HG03442 (cell line): ENCODE measurements around the gene MMD.
"Not testable (repeated sequence)": the region's sequence is repeated elsewhere in the genome, so short reads cannot be mapped to it uniquely, and the experiment has no call there.

Source experiments
- ATAC-seq: cut with Tn5 transposase; IDR thresholded peaks from one replicate; pipeline ENCODE4 v1.9.1; 2021; ENCODE audit warnings: mild to moderate bottlenecking, moderate library complexity; ENCODE audit not compliant: unreplicated experiment

MMD gene, protein sequence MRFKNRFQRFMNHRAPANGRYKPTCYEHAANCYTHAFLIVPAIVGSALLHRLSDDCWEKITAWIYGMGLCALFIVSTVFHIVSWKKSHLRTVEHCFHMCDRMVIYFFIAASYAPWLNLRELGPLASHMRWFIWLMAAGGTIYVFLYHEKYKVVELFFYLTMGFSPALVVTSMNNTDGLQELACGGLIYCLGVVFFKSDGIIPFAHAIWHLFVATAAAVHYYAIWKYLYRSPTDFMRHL

DNA sequence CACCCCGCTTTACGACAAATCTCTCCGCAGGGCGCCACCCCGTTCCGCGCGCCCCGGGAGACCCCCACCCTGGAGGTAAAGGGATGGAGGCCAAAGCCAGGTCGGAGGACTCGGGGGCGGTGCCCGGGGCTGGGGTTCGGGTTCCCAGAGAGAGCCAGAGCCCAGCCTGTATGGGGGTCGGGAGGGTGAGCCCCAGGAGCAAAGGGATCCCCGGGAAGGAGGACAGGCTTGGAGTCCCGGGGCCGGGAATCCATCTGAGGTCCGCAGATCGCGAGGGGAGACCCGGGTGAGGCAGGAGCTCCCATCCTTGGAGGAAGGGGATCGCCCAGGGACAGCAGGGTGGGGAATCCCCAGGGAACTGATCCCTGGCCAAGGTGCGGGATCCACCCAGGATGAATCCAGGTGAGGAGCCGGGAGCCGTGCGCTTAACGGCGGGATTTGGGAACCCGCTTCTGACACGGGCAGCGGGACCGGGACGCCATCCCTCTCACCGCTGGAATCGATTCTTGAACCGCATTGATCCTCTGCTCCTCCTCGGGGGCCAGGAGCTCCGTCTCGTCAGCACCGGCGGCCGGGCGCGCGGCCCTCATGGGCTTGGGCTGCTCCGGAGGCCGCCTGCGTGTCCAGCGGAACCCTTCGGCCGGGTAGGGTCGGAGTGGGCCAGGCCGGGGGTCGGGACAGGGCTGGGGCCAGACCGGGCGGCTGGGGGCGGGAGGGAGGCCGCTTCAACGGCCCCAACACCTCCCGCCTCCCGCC lies at the start of gene MMD:
MMD (minus strand) TSS at position 657 of the 756 bp plus-strand sequence; CDS start at position 517, 140 bp downstream.
- peak; percentile 23 for ATAC-seq

DNA sequence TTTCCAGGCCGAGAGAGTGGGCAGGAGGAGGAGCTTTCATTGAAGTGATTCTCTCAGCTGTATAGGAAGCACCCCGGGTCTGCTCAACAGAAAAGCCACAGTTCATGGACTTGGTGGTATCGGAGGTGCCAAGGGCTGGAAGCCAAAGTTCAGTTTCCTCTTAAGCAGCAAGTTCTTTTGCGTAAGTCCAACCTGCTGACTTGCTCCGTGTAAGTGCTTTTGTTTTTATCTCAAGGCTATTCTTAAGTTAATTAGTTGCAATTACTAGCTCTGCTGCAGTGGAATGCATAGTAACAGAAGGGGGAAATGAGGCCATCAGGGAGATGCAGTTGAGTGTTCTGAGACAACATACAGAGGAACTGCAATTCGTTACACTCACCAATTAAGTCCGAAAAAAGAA lies 45.0 kb upstream of the MMD start:
- no peak for ATAC-seq

DNA sequence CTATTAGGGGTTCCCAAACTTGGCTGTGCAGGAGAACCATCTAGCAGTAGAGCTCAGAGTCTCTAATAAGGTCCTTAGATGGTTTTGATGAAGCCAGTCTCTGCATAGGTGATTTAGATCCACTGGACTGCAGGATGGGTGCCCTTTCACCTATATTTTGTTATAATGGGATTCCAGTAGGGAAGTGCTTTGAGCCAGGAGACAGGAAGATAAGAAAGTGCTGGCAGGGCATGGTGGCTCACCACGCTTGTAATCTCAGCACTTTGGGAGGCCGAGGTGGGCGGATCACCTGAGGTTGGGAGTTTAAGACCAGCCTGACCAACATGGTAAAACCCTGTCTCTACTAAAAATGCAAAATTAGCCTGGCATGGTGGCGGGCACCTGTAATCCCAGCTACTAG lies 44.1 kb upstream of the MMD start:
- ATAC-seq, result not testable (repeated sequence)

DNA sequence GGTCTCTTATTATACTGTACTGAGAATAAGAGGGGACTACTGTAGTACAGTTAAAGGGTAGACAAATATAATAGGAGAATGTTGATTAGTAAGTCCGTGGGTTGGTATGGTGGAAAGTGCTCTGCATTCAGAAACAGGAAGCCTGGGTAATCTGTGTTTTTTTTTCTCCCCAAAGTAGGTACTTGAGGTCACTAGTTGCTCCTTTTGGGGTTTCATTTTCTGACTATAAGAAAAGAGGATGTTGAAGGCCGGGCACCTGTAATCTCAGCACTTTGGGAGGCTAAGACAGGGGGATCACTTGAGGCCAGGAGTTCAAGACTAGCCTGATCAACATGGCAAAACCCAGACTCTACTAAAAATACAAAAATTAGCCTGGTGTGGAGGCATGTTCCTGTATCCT lies 42.0 kb upstream of the MMD start:
- ATAC-seq, result peak; percentile 65

DNA sequence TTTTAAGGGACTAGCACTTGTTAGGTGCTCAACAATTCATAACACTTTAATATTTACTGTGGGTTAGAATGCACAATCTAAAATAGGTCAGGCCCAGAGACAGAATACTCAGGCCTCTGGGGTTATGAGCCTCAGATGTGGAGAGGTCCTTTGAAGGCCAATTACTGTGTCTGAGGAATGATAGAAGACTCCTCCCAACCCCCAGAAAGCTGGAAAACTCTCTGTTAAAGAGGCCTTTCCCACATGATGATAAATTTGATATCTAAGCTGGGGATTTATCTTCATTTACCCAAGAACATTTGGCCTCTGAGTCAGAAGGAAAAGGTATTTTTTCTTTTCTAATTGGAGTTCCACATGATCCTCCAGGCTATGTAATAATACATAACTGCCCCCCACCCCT lies 41.1 kb upstream of the MMD start:
- ATAC-seq, result no peak

DNA sequence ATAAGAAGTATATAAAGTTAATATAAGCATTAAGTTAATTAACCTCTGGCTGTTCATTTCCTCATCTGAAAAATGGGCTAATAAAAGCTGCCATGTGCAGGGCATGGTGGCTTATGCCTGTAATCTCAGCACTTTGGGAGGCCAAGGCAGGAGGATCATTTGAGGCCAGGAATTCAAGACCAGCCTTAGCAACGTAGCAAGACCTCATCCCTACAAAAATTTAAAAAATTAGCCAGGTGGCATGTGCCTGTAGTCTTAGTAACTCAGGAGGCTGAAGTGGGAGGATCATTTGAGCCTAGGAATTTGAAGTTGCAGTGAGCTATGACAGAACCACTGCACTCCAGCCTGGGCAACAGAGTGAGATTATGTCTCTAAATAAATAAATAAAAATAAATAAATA lies 40.6 kb upstream of the MMD start:
- ATAC-seq, result no peak

DNA sequence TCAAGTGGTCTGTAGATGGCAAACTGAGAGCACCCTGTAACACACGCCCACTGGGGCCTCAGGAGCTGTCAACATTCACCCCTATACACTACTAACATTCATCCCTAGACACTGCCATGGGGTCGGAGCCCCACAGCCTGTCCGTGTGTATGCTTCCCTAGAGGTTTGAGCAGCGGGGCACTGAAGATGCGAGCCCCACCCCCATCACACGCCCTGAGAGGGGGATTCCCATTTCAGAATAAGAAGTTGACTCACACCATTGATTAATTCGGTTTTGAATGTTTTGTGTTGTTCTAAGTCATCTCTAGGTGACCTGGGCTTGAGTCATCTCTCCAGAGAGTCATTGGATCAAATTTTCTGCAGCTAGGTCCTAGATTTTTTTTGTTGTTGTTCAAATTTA lies 37.3 kb upstream of the MMD start:
- ATAC-seq, result peak; percentile 71

DNA sequence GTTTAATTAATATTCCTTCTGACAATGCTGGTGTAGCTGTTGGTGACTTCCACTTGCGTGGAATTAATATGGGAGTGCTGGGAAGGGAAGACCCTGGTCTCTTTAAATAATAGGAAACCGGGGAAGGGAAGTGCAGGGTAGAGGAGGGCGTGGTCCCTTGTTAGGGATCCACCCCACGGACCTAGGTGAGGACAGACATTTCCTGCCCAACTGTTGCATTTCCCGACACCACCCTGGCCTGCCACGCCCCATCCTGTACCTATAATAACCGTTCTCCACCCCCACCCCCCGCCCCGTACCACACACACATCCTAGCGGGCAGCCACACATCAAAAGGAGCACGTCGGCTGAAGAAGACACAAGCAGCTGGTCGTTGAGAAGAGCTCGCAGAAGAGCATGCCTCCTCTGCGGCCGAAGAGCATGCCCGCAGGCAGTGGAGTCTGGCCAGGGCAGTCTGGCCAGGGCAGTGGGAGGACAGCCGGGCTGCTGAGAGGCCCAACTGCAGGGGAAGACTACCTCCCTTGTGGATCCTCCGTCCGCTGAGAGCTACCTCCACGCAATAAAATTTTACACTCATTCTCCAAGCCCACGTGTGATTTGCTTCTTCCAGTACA lies 36.8 kb upstream of the MMD start:
- no peak for ATAC-seq

DNA sequence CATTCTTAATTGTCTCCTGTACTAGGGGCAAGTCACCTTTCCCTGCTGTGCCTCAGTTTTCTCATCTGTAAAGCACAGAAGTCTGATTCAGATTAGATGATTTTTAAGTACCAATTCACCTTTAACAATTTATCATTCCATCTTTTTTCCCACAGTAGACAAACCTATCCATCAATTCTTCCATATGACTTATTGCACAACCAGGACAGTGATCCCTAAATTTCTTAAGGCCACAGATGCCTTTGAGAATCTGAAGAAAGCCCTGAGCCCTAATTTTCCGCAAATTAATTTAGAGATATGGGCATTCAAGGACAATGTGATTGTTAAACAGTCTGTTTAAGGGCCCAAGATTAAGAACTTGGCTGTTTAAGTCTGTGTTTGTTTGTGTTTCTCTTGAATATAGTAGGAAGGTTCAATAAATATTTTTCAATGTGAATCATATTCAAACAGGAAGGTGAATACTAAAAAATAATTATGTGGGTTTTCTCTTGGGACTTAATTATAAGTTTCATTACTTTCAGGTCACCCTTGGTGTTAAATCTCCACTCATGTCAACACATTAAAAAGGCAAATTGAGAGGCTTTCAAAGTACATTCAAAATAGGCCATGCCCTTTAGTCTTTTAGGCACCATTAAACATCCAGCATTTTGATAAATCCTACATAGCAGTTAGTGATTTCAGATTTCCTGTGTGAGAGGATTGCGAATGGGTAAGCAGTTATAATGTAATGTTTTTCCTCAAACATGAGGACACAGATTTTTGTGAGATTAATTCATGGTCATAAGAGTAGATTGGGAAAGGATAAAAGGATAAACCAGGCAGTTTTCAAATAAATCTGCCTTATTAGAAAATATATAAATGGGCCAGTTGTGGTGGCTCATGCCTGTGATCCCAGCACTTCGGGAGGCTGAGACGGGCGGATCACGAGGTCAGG lies 34.9 kb upstream of the MMD start:
- no peak for ATAC-seq

DNA sequence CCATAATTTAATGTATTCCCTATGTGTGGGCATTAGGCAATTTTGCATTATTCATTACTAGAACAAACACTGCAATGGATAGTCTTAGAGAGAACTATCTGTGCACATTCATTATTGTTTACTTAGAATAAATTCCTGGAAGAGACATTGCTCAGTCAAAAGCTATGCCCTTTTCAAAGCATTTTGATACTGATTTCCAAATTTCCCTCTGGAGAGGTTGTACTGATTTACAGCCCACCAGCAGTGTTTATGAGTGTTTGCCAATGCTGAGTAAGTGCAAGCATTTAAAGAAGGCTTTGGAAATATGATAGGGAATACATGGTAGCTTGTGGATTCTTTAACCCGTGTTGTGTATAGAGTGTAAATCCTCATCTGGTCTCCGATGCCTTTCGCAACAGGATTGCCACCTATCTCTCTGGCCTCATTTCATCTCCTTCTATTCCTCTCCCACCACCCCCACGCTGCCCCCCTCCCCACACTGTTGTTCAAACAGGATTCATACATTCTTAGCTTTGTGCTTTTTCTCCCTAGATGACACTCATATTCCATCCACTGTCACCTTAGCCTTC lies 33.4 kb upstream of the MMD start:
- no peak for ATAC-seq

DNA sequence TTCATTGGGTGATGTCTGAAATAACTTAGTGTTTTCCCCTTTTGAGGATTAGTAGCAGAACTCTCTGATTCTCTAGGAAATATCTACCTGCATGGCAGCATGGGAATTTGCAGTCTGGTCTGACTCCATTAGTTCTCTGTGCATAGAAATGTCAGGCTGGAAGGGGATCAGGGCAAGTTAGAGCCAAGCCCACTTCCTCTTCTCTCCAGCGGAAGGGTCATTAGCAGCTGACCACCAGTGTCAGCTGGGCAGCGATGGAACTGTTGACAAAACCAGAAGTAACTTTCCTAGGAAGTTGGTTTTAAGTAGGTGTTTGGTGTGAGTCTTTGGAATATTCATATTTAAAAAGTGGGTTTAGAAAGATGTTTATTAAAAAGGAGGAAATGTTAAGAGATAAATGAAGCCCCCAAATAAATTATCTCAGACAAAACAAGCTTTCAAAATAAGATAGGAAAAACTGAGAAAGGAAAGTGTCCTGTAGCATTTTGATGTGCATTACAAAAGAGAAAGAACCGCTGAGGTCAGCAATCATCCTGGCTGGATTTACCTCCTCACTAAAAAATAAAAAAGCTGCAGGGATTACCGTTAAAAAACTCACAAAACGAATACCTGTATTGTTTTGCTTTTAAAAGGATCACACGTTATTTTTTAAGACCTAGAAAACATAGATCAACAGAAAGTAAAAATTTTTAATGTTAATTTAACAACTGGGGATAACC lies 32.4 kb upstream of the MMD start:
- ATAC-seq, result no peak

DNA sequence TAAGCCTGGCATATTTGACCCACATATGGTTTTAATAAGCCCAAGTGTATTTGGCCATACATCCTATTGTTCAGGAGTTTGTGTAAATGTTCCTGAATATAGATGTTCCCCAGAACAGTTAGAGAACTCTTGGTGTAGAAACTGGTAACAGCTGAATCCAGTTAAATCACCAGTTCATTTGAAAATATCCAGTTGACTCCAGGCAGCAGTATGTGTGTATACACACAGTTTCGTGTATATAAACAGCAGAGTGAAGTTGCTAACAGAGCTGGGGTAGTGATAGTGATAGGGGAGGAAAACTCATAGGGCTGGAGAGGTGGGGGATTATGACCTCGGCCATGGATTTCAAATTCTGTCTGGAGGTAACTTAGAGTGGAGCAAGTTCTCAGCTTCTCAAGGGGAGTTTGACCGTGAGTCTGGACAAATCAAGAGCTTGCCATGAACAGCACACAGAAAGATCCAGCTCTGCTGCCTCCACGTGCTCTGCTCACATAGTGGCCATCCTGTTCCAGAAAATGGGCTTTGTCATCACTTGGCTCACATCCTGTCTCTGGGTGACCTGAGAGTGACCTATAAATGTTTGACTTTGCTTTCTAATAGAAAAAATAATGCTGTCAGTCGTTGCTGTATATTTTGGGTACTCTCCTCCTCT lies 30.6 kb upstream of the MMD start:
- ATAC-seq, result peak; percentile 49

DNA sequence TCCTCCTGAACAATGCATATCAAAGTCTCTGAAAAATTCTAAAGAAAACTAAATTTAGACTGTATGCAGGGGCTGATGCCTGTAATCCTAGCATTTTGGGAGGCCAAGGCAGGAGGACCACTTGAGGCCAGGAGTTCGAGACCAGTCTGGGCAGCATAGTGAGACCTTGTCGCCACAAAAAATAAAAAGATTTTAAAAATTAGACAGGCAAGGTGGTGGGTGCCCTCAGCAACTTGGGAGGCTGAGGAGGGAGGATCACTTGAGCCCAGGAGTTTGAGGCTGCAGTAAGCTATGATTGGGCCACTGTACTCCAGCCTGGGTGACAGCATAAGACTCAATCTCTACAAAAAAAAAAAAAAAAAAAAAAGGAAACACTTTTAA lies 30.1 kb upstream of the MMD start:
- no peak for ATAC-seq

DNA sequence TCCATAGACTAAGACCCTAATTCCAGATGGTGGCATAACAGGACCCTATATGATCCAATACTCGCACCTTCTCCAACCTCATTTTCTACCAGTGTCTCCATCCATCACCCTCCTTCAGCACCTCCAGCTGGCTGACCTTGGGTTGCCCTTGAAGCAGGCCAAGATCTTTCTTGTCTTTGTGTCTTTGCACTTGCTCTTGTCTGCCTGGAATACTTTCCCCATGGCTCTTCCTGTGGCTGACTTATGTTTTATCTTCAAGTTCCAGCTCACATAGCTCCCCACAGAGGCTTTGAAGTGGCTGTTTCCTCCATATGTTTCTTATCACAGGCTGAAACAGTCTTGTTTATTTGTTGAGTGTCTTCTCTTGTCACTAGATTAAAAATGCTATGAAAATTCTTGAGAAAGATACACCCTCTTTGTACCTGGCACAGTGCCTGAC lies 29.6 kb upstream of the MMD start:
- ATAC-seq, result no peak

DNA sequence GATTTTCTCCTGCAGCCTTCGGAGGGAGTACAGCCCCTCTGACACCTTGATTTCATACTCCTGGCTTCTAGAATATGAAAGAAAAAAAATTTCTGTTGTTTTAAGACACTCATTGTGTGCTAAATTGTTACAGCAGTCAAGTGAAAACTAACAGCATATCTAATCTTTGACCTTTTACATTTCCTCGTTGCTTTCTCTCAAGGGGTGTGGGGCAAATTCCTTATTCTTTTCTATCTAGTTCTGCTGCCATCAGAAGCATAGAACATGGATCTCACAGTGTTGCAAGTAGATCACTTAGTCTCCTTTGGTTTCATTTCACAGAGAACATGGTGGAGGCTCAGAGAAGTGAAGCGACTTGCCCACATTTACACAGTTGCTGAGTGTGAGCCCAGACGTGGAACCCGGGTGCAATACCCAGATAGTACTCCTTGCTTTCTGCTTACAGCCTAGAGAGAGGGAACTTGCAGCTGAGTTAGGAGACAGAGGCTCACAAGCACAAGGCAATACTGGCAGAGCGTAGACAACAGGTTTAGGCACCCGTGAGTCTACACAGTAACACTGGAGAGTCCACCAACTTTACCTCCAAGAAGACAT lies 28.7 kb upstream of the MMD start:
- ATAC-seq, result no peak

DNA sequence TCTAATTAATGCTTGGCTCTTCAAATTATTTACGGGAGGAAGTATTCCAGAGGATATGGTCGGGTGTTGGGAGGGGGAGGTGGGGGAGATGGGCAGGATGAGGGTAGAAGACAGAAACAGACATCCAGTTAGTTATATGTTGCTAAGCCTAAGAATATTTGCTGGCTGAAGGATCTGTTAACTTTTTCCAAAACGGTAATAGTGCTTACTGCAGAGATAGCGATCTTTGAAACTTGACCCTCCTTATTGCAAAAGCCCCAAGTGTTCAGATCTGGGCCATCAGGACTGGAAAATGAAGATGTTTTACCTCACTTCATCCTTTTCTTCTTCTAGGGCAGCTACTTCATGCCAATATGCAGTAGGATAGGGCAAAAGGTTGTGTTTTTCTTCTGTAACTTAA lies 27.0 kb upstream of the MMD start:
- no peak for ATAC-seq

DNA sequence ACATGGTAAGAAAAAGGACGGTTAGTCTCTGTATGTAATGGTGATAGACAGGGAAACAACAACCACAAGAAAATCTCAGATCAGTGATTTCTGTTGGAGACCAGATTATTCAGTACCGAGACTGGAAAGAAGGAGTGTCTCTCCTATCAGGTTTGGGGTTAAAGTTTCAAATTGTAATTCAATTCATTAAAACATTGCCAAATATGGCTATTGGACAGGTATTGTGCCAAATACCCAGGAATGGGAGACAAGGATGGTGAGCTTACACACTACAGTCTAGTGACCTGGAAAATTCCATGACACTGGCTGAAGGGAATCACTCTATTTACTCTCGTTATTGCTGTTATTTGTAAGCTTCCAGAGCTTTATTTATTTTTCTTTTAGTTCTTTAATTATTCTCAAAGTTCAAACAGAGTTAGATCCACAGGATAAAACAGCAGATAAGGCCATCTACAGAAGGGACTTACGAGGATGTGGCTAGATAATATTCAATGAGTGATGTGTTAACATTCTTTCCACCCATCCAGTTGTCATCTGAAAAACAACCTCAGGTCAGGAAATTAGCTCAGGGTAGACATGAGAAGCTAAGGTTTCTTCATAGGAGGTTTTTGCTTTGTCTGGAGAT lies 25.1 kb upstream of the MMD start:
- ATAC-seq, result no peak

DNA sequence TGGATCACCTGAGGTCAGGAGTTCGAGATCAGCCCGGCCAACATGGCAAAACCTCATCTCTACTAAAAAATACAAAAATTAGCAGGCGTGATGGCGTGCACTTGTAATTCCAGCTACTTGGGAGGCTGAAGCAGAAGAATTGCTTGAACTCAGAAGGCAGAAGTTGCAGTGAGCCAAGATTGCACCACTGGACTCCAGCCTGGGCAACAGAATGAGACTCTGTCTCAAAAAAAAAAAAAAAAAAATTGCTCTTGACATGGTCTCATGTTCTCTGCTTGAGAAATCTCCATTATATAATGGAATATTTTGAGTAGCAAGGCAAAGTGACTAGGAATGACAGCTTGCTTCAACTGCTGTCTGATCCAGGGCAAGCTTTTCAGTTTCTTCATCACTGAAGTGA lies 24.4 kb upstream of the MMD start:
- ATAC-seq, result not testable (repeated sequence)
